ENCODE data around the gene SYT10.

DNA sequence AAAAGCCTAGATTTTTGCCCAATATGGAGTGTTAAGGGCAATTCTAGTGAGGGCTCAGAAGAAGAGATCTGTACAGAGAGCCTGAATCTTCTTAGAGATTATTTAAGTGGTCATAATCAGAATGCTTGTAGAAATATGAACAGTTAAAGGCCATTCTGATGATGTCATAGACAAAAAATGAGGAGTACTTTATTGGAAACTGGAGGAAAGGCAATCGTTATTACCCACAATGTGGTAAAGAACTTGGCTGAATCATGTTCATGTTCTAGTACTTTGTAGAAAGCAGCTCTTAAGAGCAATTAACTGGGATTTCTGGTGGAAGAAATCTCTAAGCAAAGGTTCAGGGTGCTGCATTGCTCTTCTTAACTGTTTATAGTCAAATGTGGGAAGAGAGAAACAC lies 36.4 kb upstream of the SYT10 start:
- TF ChIP-seq, protein P1, sequence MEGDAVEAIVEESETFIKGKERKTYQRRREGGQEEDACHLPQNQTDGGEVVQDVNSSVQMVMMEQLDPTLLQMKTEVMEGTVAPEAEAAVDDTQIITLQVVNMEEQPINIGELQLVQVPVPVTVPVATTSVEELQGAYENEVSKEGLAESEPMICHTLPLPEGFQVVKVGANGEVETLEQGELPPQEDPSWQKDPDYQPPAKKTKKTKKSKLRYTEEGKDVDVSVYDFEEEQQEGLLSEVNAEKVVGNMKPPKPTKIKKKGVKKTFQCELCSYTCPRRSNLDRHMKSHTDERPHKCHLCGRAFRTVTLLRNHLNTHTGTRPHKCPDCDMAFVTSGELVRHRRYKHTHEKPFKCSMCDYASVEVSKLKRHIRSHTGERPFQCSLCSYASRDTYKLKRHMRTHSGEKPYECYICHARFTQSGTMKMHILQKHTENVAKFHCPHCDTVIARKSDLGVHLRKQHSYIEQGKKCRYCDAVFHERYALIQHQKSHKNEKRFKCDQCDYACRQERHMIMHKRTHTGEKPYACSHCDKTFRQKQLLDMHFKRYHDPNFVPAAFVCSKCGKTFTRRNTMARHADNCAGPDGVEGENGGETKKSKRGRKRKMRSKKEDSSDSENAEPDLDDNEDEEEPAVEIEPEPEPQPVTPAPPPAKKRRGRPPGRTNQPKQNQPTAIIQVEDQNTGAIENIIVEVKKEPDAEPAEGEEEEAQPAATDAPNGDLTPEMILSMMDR (IDR thresholded peaks at IDR 0.05): no peak
- TF ChIP-seq POLR2A (IDR thresholded peaks at IDR 0.05): no peak

Data from heart left ventricle (tissue), 13 donors.